Smooth muscle cell (in vitro differentiated cells): Measurements from ENCODE around the gene GABBR2. TPM values are rescaled to one million over a fixed set of nuclear protein-coding genes. Genes with fewer than 3 reads are reported as not detected.

Experiments
- DNase-seq: peaks from one replicate; lab custom pipeline; 2025; ENCODE audit not compliant: unreplicated experiment; lab: John Stamatoyannopoulos, UW
- H2AFZ ChIP-seq: fragments of 200-600 bp; sonication (generic); 2 replicates; pipeline ENCODE4 v1.6.0; 2016; ENCODE audit warnings: antibody characterized with exemption, low read depth, mild to moderate bottlenecking
- H3F3A ChIP-seq: fragments of 200-600 bp; sonication (generic); 2 replicates; pipeline ENCODE4 v1.6.0; 2017; ENCODE audit warnings: antibody characterized with exemption, low read depth
- H3K27ac ChIP-seq: fragments of 200-600 bp; sonication (generic); 2 replicates; pipeline ENCODE4 v1.5.1; 2016; ENCODE audit warnings: low read depth, mild to moderate bottlenecking
- H3K27me3 ChIP-seq: fragments of 200-600 bp; sonication (generic); 2 replicates; pipeline ENCODE4 v1.6.1; 2016; ENCODE audit warnings: low read depth, mild to moderate bottlenecking
- H3K36me3 ChIP-seq: fragments of 200-600 bp; sonication (generic); 2 replicates; pipeline ENCODE4 v1.5.1; 2016; ENCODE audit warnings: low read depth
- H3K4me1 ChIP-seq: fragments of 200-600 bp; sonication (generic); 2 replicates; pipeline ENCODE4 v1.5.1; 2016; ENCODE audit warnings: low read depth
- H3K4me2 ChIP-seq: fragments of 200-600 bp; sonication (generic); 2 replicates; pipeline ENCODE4 v1.6.0; 2016; ENCODE audit warnings: mild to moderate bottlenecking
- H3K4me3 ChIP-seq: fragments of 200-600 bp; sonication (generic); 2 replicates; pipeline ENCODE4 v1.5.1; 2016; ENCODE audit warnings: mild to moderate bottlenecking
- H3K79me2 ChIP-seq: fragments of 200-600 bp; sonication (generic); 2 replicates; pipeline ENCODE4 v1.6.0; 2016; ENCODE audit warnings: low read depth, mild to moderate bottlenecking
- H3K9ac ChIP-seq: fragments of 200-600 bp; sonication (generic); 2 replicates; pipeline ENCODE4 v1.6.0; 2016; ENCODE audit warnings: low read depth
- H3K9me3 ChIP-seq: fragments of 200-600 bp; sonication (generic); replicated peaks from 2 replicates; pipeline ENCODE4 v1.5.1; 2016; ENCODE audit warnings: low read depth
- H4K20me1 ChIP-seq: fragments of 200-600 bp; sonication (generic); 2 replicates; pipeline ENCODE4 v1.6.0; 2016; ENCODE audit warnings: low read depth
- WGBS: methylation state at CpG from one replicate; pipeline ENCODE4 v1.1.7; 2016; ENCODE audit warnings: low lambda C conversion rate; 5-methylcytosine and 5-hydroxymethylcytosine counted together
- polyA plus RNA-seq: library from polyadenylated mRNA; unstranded; fragments of >200 nt; fragmentation: Nextera tagmentation; extraction: Ambion mirVana; gene quantifications from 2 replicates; pipeline ENCODE4 v1.2.1, GENCODE V29; 2016
- total RNA-seq: library from RNA; depleted of rRNA; stranded (reverse); fragments of >200 nt; gene quantifications from 2 replicates; pipeline ENCODE4 v1.2.3, GENCODE V29; 2014
- TF ChIP-seq, protein P1 (sequence below): fragments of 200-600 bp; sonication (generic); IDR thresholded peaks from 2 replicates; pipeline ENCODE4 v1.5.1; 2017; ENCODE audit warnings: borderline replicate concordance, mild to moderate bottlenecking, antibody characterized with exemption; ENCODE audit not compliant: insufficient read depth, poor library complexity, severe bottlenecking

The GABBR2 gene
- total and polyA plus RNA-seq, 2 experiments from 2014 or later = 0.25 TPM; not detected in 1

DNA sequence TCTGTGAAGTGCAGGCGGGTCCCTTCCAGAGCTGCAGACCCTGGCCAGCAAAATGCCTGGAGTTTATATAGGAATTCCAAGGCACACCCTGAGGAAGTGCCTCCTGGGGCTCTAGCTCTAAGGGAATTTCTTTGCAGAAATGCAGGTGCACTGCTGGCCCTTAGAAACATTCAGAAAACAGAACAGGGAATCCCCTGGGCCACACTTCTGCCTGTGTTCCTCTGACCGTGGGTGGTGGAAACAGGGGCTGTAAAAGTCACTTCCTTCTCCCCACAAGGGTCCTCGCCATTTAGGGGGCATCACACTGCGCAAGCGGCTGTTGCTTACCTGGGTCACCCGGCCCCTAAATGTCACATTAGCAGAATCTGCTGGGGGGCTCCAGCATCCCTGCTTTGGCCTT is 312.5 kb downstream of the GABBR2 start:
- no peaks in the 10 kb centered on the region for H4K20me1 ChIP-seq
- H3K9ac ChIP-seq = no peak overlapping the region
- no peaks in the 10 kb centered on the region for H3K36me3 ChIP-seq
- H3K4me3 ChIP-seq = no peak overlapping the region
- no peak overlapping the region for H3K4me2 ChIP-seq
- H3K9me3 ChIP-seq = no peaks in the 10 kb centered on the region
- H3F3A ChIP-seq = no peaks in the 10 kb centered on the region
- peaks cover 13% of the 10 kb centered on the region for H3K27me3 ChIP-seq
- no peak overlapping the region for H2AFZ ChIP-seq
- WGBS = 86% methylated on average over 6 of the region's 6 CpGs
- no peaks in the 10 kb centered on the region for H3K79me2 ChIP-seq
- TF ChIP-seq, protein P1, sequence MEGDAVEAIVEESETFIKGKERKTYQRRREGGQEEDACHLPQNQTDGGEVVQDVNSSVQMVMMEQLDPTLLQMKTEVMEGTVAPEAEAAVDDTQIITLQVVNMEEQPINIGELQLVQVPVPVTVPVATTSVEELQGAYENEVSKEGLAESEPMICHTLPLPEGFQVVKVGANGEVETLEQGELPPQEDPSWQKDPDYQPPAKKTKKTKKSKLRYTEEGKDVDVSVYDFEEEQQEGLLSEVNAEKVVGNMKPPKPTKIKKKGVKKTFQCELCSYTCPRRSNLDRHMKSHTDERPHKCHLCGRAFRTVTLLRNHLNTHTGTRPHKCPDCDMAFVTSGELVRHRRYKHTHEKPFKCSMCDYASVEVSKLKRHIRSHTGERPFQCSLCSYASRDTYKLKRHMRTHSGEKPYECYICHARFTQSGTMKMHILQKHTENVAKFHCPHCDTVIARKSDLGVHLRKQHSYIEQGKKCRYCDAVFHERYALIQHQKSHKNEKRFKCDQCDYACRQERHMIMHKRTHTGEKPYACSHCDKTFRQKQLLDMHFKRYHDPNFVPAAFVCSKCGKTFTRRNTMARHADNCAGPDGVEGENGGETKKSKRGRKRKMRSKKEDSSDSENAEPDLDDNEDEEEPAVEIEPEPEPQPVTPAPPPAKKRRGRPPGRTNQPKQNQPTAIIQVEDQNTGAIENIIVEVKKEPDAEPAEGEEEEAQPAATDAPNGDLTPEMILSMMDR = no peak
- no peaks in the 10 kb centered on the region for H3K4me1 ChIP-seq
- no peak overlapping the region for H3K27ac ChIP-seq
- DNase-seq = no peak

DNA sequence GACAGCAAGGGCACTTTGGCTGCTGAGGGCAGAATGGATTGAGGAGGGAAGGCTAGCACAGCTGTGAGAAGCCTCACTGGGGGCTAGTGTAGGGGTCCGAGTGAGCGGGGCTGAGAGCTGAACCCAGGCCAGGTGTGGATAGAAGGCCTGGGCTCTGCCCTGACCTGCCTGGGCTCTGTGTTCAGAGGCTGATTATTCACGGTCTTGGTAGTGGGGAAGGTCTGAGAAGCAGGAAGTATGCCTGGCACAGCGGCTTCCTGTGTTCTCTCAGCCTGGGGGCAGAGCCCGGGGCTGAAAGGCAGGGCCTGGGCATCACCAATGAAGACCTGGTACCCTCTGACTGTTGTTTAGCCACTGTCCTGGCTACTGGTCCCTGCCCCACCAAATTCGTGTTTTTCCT is 316.9 kb downstream of the GABBR2 start:
- H3K27me3 ChIP-seq = peaks cover 2% of the 10 kb centered on the region
- no peak overlapping the region for H3K4me2 ChIP-seq
- H3K79me2 ChIP-seq = no peaks in the 10 kb centered on the region
- H3F3A ChIP-seq = no peaks in the 10 kb centered on the region
- H3K4me3 ChIP-seq = no peak overlapping the region
- H3K36me3 ChIP-seq = no peaks in the 10 kb centered on the region
- H4K20me1 ChIP-seq = no peaks in the 10 kb centered on the region
- DNase-seq = no peak
- 89% methylated on average over 6 of the region's 6 CpGs for WGBS
- TF ChIP-seq, protein P1 = no peak
- H3K9ac ChIP-seq = no peak overlapping the region
- H3K4me1 ChIP-seq = no peaks in the 10 kb centered on the region
- no peaks in the 10 kb centered on the region for H3K9me3 ChIP-seq
- H3K27ac ChIP-seq = no peak overlapping the region
- no peak overlapping the region for H2AFZ ChIP-seq

DNA sequence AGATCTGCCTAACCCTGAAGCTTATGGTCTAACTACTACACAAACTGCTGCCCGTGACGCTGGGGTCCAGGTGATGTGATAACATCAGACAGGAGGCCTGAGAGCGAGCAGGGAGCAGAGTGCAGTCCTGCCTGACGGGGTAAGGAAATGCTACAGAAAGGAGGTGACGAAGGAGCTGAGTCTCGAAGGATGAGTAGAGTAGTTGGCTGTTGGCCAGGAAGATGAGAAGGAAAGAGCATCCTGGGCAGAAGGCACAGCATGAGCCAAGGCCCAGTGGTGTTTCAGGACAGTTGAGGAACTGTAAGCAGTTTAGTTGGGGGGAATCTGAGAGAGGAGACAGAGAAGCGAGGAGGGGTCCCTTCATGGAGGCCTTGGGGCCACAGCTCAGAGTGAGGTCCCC is 317.3 kb downstream of the GABBR2 start:
- Histone ChIP-seq H3K27me3 (no peaks in the 10 kb centered on the region), H3K9ac (no peak overlapping the region), H3F3A (no peaks in the 10 kb centered on the region), H3K27ac (no peak overlapping the region), H3K4me2 (no peak overlapping the region), H3K79me2 (no peaks in the 10 kb centered on the region), H3K9me3 (no peaks in the 10 kb centered on the region), H4K20me1 (no peaks in the 10 kb centered on the region), H3K4me1 (no peaks in the 10 kb centered on the region), H2AFZ (no peak overlapping the region), H3K36me3 (no peaks in the 10 kb centered on the region), H3K4me3 (no peak overlapping the region)
- TF ChIP-seq, protein P1 = no peak
- no peak for DNase-seq
- 96% methylated on average over 7 of the region's 7 CpGs for WGBS

DNA sequence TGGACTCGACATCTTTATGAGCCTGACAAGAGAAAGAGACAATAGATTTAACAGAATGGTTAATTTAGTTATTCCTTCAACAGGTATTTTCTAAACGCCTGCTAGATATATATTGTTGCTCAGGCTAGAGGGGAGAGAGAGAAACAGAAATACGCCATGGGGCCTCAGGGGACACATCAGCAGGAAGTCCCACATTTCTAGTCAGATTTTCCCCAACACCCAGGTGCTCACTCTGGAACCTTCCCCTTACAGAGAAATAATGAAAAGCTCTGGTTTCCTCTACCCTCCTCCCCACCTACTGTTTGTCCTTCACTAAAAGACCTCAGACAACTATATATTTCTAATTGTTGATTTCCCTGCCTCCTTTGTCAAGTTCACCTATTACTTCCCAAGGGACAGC is 323.0 kb downstream of the GABBR2 start:
- no peaks in the 10 kb centered on the region for H3K9me3 ChIP-seq
- WGBS = 98% methylated on average over 3 of the region's 3 CpGs
- no peak overlapping the region for H3K9ac ChIP-seq
- H3K36me3 ChIP-seq = no peaks in the 10 kb centered on the region
- H3K27me3 ChIP-seq = no peaks in the 10 kb centered on the region
- H3K4me1 ChIP-seq = no peaks in the 10 kb centered on the region
- H2AFZ ChIP-seq = no peak overlapping the region
- H4K20me1 ChIP-seq = no peaks in the 10 kb centered on the region
- TF ChIP-seq, protein P1 = no peak
- H3K27ac ChIP-seq = no peak overlapping the region
- H3K79me2 ChIP-seq = no peaks in the 10 kb centered on the region
- H3K4me3 ChIP-seq = no peak overlapping the region
- no peak overlapping the region for H3K4me2 ChIP-seq
- no peak for DNase-seq
- H3F3A ChIP-seq = no peaks in the 10 kb centered on the region
